GM12878 (cell line): ENCODE measurements around the gene HS1BP3. TPM values are rescaled to one million over a fixed set of nuclear protein-coding genes. Genes with fewer than 3 reads are reported as not detected.

ENCODE experiments used
- ATAC-seq: fragments of 200-7000 bp; cut with Tn5 transposase; 3 replicates; pipeline ENCODE4 v1.9.1; 2020; ENCODE audit warnings: mild to moderate bottlenecking, moderate library complexity
- BruUV-seq: library from RNA; stranded (reverse); fragments of 400-500 nt; replicated peaks from 2 replicates; lab custom pipeline; 2021; lab: Mats Ljungman, UMichigan
- CTCF ChIA-PET: fragments of 300-600 bp; sonication (Branson Sonifier 250); formaldehyde crosslinking; extraction: SDS; loops from one replicate; lab custom pipeline; 2021; ENCODE audit warnings: inconsistent platforms; lab: Yijun Ruan, JAX
- POLR2A ChIA-PET: fragments of 350-600 bp; formaldehyde crosslinking; extraction: SDS; loops from one replicate; lab custom pipeline; 2021; ENCODE audit warnings: inconsistent platforms; lab: Charles Lee
- RAD21 ChIA-PET: fragments of 300-600 bp; sonication (Branson Sonifier 250); formaldehyde crosslinking; loops from one replicate; lab custom pipeline; 2023; ENCODE audit warnings: antibody characterized with exemption; ENCODE audit not compliant: unreplicated experiment; lab: Charles Lee
- SMC1A ChIA-PET: fragments of 300-600 bp; sonication (Branson Sonifier 250); formaldehyde crosslinking; loops from one replicate; lab custom pipeline; 2023; ENCODE audit not compliant: unreplicated experiment, uncharacterized antibody; lab: Charles Lee
- DNase-seq: peaks from one replicate; pipeline ENCODE4 v3.0.0-alpha.2; 2011; ENCODE audit warnings: low read depth, low spot score
- FAIRE-seq: peaks from 3 replicates; lab custom pipeline; 2011; peaks lifted over from hg19 to GRCh38; lab: Jason Lieb, UNC
- H2AFZ ChIP-seq: 2 replicates; pipeline ENCODE4 v1.6.0; 2011; ENCODE audit warnings: low read depth, low read length, control low read depth; ENCODE audit not compliant: control insufficient read depth
- H3K27ac ChIP-seq: 2 replicates; pipeline ENCODE4 v1.5.1; 2011; ENCODE audit warnings: control low read depth; ENCODE audit not compliant: control insufficient read depth, insufficient read depth
- H3K27me3 ChIP-seq, 2 experiments: replicated peaks in 1 of 2; 2 replicates each; pipeline versions ENCODE4 v1.6.0 to v1.6.1; 2011; ENCODE audit warnings: low read length in 1 of 2; ENCODE audit not compliant: control insufficient read depth in 2 of 2, insufficient read depth in 2 of 2
- H3K36me3 ChIP-seq, 2 experiments: 2 replicates each; pipeline ENCODE4 v1.5.1; 2011; ENCODE audit warnings: low read length in 1 of 2; ENCODE audit not compliant: control insufficient read depth in 2 of 2, insufficient read depth in 2 of 2
- H3K4me1 ChIP-seq: 2 replicates; pipeline ENCODE4 v1.6.1; 2011; ENCODE audit warnings: mild to moderate bottlenecking, low read length, moderate library complexity, mixed read lengths; ENCODE audit not compliant: control insufficient read depth, insufficient read depth
- H3K4me2 ChIP-seq: 2 replicates; pipeline ENCODE4 v1.6.0; 2011; ENCODE audit warnings: control low read depth; ENCODE audit not compliant: control insufficient read depth, insufficient read depth
- H3K4me3 ChIP-seq: fragments of 200-600 bp; sonication (generic); 2 replicates; pipeline ENCODE4 v1.5.1; 2016
- H3K79me2 ChIP-seq: 2 replicates; pipeline ENCODE4 v1.6.0; 2011; ENCODE audit warnings: low read length; ENCODE audit not compliant: control insufficient read depth, insufficient read depth
- H3K9ac ChIP-seq: 2 replicates; pipeline ENCODE4 v1.8.0; 2011; ENCODE audit warnings: low read length, control low read depth, mixed read lengths; ENCODE audit not compliant: control insufficient read depth, insufficient read depth
- H3K9me3 ChIP-seq: replicated peaks from 3 replicates; pipeline ENCODE4 v1.5.1; 2011; ENCODE audit warnings: mild to moderate bottlenecking, low read length; ENCODE audit not compliant: control insufficient read depth, insufficient read depth
- H4K20me1 ChIP-seq: 2 replicates; pipeline ENCODE4 v1.6.0; 2011; ENCODE audit not compliant: control insufficient read depth, insufficient read depth
- BACH1 ChIP-seq: fragments of 450-650 bp; IDR thresholded peaks from 2 replicates; pipeline ENCODE4 v1.6.1; 2017; ENCODE audit warnings: mild to moderate bottlenecking, borderline replicate concordance
- HDAC2 ChIP-seq: fragments of 200-600 bp; sonication (generic); IDR thresholded peaks from 2 replicates; pipeline ENCODE4 v1.6.1; 2017
- LARP7 ChIP-seq: fragments of 450-650 bp; IDR thresholded peaks from 2 replicates; pipeline ENCODE4 v1.6.1; 2017; ENCODE audit warnings: mild to moderate bottlenecking
- NR2F1 ChIP-seq: fragments of 450-650 bp; conservative IDR thresholded peaks from 2 replicates; pipeline ENCODE4 v1.6.1; 2017; ENCODE audit warnings: mild to moderate bottlenecking
- RUNX3 ChIP-seq: IDR thresholded peaks from 2 replicates; pipeline ENCODE4 v1.6.1; 2012; ENCODE audit warnings: low read length, inconsistent platforms
- STAT1 ChIP-seq: fragments of 450-650 bp; conservative IDR thresholded peaks from 2 replicates; pipeline ENCODE4 v1.6.1; 2014; ENCODE audit warnings: antibody characterized with exemption, mild to moderate bottlenecking
- TCF7 ChIP-seq: IDR thresholded peaks from 2 replicates; pipeline ENCODE4 v1.6.1; 2014; ENCODE audit warnings: antibody characterized with exemption, borderline replicate concordance
- whole genome bisulfite sequencing: methylation state at CpG from one replicate; pipeline ENCODE4 v1.1.6; 2016; ENCODE audit warnings: low lambda C conversion rate; ENCODE audit not compliant: insufficient replicate concordance, insufficient coverage; ENCODE audit errors: missing lambda C conversion rate; 5-methylcytosine and 5-hydroxymethylcytosine counted together
- in situ Hi-C: fragments of 300-500 bp; cut with MboI; formaldehyde crosslinking; loops from 9 replicates; pipeline ENCODE4 v1.14.3; 2018; ENCODE audit warnings: mixed read lengths
- intact Hi-C: fragments of 100-400 bp; cut with micrococcal nuclease; formaldehyde crosslinking; loops from one replicate; pipeline ENCODE4 v1.14.2; 2022; ENCODE audit not compliant: unreplicated experiment
- polyA plus RNA-seq, 11 experiments: library from polyadenylated mRNA; depleted of rRNA in 4 of 11; unstranded in 6 of 11; stranded (reverse) in 5 of 11; fragments of >200 nt; fragmentation: Nextera tagmentation in 4 of 11; fragmentation: Illumina TruSeq in 1 of 11; extraction: Ambion mirVana in 4 of 11; extraction: Trizol in 1 of 11; gene quantifications; 1 replicate in 1 of 11; 2 replicates in 10 of 11; pipeline versions ENCODE4 v1.2.1 to v1.2.3, GENCODE V29; 2011 to 2016; ENCODE audit warnings: inconsistent platforms in 2 of 11, missing spikeins in 2 of 11, low read depth in 1 of 11
- total RNA-seq, 4 experiments: library from RNA; depleted of rRNA in 3 of 4; stranded (reverse); fragments of >200 nt in 3 of 4; fragmentation: Illumina TruSeq in 1 of 4; extraction: Trizol in 1 of 4; gene quantifications; 2 replicates each; pipeline versions ENCODE4 v1.2.1 to v1.2.3, GENCODE V29; 2013 to 2021
- TF ChIP-seq, protein P1 (sequence below): fragments of 450-650 bp; IDR thresholded peaks from 2 replicates; pipeline ENCODE4 v1.6.1; 2017; ENCODE audit warnings: mild to moderate bottlenecking, moderate library complexity
- TF ChIP-seq, protein P2 (sequence below): fragments of 150-350 bp; IDR thresholded peaks from 2 replicates; pipeline ENCODE4 v1.6.1; 2016; ENCODE audit warnings: low read depth, low read length
- TF ChIP-seq, protein P3 (sequence below): fragments of 450-650 bp; formaldehyde crosslinking; IDR thresholded peaks from 2 replicates; pipeline ENCODE4 v1.4.0; 2020; ENCODE audit warnings: mild to moderate bottlenecking, moderate library complexity

Gene HS1BP3
- total and polyA plus RNA-seq, 10 of the 15 experiments (the other 5 are each of a cell fraction or from before 2014, with no cell fraction given), result 0.47 to 7.2 (median 4.6) TPM

DNA sequence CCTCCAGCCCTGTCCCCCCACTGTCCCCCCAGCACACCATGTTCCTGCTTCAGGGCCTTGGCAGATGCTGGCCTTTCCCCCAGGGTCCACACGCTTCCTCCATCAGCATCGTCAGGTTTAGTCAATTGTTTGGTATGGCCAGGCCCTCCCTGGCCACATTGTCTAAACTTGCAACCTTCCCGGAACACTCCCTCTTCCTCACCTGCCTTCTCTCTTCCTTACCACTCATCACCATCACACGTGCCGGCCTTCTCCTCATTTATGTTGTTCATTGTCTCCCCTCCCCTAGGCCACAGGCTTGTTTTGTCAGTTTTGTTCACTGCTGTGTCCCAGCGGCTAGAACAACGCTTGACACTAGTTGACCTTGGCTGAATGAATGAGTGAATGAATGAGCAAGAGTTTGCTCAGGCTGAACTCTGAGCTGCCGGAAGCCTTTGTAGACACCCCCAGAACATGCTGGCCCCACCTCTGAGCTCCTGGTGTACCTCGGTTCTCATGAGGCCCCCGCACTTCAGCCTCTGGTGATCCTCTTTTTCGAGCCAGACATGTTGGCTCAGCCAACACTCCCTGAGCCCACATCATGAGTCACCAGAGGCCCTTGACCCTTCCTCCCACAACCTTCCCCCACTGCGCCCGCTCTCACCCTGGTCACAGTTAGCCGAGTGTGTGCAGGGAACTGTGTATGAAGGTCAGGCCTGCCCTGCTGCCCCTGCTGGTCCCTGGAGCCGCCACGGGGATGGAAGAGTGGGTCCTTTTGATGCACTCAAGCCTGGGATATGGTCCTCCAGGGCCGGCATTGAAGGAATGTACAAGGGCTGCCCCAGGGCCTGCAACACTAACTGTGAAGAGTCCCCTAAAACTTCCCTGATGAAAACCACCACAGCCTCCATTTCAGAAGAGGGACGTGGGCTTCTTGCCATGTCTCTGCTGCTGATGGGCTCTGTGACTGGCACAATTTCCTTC lies 57.5 kb downstream of the HS1BP3 start:
- Histone ChIP-seq H3K4me2 (no peak overlapping the region), H3K9me3 (no peaks in the 10 kb centered on the region; the same call in 2 of the 3 replicates), H4K20me1 (no peaks in the 10 kb centered on the region), H3K4me3 (no peak overlapping the region), H3K27ac (no peak overlapping the region), H3K79me2 (no peaks in the 10 kb centered on the region), H3K27me3 (no peaks in the 10 kb centered on the region), H2AFZ (no peak overlapping the region), H3K4me1 (peaks cover 38% of the 10 kb centered on the region), H3K36me3 (no peaks in the 10 kb centered on the region), H3K9ac (no peak overlapping the region)
- 95% methylated on average over 17 of the region's 18 CpGs for WGBS
- ATAC-seq (no peak), DNase-seq (no peak), FAIRE-seq (no peak)
- ChIA-PET SMC1A (no interaction called here), RAD21 (no interaction called here), CTCF (interaction anchor here (1.3 kb wide), 1 partner anchor 16 kb away, joined by 3 read pairs; no protein-coding TSS in a partner anchor), POLR2A (no interaction called here)
- no TSS peak for BruUV-seq
- intact Hi-C loops, result no loop called here
- in situ Hi-C loops, result no loop called here
- TF ChIP-seq, protein P1, sequence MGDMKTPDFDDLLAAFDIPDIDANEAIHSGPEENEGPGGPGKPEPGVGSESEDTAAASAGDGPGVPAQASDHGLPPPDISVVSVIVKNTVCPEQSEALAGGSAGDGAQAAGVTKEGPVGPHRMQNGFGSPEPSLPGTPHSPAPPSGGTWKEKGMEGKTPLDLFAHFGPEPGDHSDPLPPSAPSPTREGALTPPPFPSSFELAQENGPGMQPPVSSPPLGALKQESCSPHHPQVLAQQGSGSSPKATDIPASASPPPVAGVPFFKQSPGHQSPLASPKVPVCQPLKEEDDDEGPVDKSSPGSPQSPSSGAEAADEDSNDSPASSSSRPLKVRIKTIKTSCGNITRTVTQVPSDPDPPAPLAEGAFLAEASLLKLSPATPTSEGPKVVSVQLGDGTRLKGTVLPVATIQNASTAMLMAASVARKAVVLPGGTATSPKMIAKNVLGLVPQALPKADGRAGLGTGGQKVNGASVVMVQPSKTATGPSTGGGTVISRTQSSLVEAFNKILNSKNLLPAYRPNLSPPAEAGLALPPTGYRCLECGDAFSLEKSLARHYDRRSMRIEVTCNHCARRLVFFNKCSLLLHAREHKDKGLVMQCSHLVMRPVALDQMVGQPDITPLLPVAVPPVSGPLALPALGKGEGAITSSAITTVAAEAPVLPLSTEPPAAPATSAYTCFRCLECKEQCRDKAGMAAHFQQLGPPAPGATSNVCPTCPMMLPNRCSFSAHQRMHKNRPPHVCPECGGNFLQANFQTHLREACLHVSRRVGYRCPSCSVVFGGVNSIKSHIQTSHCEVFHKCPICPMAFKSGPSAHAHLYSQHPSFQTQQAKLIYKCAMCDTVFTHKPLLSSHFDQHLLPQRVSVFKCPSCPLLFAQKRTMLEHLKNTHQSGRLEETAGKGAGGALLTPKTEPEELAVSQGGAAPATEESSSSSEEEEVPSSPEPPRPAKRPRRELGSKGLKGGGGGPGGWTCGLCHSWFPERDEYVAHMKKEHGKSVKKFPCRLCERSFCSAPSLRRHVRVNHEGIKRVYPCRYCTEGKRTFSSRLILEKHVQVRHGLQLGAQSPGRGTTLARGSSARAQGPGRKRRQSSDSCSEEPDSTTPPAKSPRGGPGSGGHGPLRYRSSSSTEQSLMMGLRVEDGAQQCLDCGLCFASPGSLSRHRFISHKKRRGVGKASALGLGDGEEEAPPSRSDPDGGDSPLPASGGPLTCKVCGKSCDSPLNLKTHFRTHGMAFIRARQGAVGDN, result no peak
- TF ChIP-seq, protein P2, sequence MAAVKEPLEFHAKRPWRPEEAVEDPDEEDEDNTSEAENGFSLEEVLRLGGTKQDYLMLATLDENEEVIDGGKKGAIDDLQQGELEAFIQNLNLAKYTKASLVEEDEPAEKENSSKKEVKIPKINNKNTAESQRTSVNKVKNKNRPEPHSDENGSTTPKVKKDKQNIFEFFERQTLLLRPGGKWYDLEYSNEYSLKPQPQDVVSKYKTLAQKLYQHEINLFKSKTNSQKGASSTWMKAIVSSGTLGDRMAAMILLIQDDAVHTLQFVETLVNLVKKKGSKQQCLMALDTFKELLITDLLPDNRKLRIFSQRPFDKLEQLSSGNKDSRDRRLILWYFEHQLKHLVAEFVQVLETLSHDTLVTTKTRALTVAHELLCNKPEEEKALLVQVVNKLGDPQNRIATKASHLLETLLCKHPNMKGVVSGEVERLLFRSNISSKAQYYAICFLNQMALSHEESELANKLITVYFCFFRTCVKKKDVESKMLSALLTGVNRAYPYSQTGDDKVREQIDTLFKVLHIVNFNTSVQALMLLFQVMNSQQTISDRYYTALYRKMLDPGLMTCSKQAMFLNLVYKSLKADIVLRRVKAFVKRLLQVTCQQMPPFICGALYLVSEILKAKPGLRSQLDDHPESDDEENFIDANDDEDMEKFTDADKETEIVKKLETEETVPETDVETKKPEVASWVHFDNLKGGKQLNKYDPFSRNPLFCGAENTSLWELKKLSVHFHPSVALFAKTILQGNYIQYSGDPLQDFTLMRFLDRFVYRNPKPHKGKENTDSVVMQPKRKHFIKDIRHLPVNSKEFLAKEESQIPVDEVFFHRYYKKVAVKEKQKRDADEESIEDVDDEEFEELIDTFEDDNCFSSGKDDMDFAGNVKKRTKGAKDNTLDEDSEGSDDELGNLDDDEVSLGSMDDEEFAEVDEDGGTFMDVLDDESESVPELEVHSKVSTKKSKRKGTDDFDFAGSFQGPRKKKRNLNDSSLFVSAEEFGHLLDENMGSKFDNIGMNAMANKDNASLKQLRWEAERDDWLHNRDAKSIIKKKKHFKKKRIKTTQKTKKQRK, result no peak
- TF ChIP-seq NR2F1 (no peak), RUNX3 (no peak), STAT1 (no peak), BACH1 (no peak), LARP7 (no peak), HDAC2 (no peak), TCF7 (peak; percentile 57; the same call in 1 of the 2 replicates)
- TF ChIP-seq, protein P3, sequence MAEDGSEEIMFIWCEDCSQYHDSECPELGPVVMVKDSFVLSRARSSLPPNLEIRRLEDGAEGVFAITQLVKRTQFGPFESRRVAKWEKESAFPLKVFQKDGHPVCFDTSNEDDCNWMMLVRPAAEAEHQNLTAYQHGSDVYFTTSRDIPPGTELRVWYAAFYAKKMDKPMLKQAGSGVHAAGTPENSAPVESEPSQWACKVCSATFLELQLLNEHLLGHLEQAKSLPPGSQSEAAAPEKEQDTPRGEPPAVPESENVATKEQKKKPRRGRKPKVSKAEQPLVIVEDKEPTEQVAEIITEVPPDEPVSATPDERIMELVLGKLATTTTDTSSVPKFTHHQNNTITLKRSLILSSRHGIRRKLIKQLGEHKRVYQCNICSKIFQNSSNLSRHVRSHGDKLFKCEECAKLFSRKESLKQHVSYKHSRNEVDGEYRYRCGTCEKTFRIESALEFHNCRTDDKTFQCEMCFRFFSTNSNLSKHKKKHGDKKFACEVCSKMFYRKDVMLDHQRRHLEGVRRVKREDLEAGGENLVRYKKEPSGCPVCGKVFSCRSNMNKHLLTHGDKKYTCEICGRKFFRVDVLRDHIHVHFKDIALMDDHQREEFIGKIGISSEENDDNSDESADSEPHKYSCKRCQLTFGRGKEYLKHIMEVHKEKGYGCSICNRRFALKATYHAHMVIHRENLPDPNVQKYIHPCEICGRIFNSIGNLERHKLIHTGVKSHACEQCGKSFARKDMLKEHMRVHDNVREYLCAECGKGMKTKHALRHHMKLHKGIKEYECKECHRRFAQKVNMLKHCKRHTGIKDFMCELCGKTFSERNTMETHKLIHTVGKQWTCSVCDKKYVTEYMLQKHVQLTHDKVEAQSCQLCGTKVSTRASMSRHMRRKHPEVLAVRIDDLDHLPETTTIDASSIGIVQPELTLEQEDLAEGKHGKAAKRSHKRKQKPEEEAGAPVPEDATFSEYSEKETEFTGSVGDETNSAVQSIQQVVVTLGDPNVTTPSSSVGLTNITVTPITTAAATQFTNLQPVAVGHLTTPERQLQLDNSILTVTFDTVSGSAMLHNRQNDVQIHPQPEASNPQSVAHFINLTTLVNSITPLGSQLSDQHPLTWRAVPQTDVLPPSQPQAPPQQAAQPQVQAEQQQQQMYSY (CRISPR knock-in tag), result no peak
